Hematopoietic multipotent progenitor cell (in vitro differentiated cells): Measurements from ENCODE around the gene MBD3. TPM values are rescaled to one million over a fixed set of nuclear protein-coding genes. Genes with fewer than 3 reads are reported as not detected.
"Not testable (repeated sequence)": the region's sequence is repeated elsewhere in the genome, so short reads cannot be mapped to it uniquely, and the experiment has no call there.

Experiments
- DNase-seq, 3 donors: peaks; one replicate each; pipeline ENCODE4 v3.0.0-alpha.2; 2011 to 2015; ENCODE audit warnings: low read depth in 2 of 3, low spot score in 2 of 3
- total RNA-seq: library from RNA; depleted of rRNA; stranded (reverse); fragments of >200 nt; gene quantifications from one replicate; pipeline ENCODE4 v1.2.3, GENCODE V29; 2012

The MBD3 gene
- total RNA-seq, 1 donor: 80.2 TPM

GRCh38 chr19:1551068-1552040 lies 41.3 kb downstream of the MBD3 start:
- DNase-seq: no peak

DNA sequence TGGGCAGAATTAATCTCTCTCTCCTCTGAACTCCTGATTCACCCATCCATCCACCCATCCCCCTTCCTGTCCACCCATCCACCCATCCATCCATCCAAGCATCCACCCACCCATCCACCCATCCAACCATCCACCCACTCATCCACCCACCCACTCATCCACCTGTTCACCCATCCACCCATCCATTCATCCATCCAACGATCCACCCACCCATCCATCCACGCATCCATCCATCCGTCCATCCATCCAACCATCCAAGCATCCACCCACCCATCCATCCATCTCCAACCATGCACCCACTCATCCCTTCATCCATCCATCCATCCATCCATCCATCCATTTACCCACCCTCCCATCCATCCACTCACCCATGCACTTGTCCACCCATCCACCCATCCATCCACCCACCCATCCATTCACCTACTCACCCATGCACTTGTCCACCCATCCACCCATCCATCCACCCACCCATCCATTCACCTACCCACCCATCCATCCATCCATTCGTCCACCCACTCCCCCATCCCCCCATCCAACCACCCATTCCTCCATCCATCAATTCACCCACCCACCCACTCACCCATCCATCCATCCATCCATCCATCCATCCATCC lies 43.2 kb downstream of the MBD3 start:
- no peak for DNase-seq

DNA sequence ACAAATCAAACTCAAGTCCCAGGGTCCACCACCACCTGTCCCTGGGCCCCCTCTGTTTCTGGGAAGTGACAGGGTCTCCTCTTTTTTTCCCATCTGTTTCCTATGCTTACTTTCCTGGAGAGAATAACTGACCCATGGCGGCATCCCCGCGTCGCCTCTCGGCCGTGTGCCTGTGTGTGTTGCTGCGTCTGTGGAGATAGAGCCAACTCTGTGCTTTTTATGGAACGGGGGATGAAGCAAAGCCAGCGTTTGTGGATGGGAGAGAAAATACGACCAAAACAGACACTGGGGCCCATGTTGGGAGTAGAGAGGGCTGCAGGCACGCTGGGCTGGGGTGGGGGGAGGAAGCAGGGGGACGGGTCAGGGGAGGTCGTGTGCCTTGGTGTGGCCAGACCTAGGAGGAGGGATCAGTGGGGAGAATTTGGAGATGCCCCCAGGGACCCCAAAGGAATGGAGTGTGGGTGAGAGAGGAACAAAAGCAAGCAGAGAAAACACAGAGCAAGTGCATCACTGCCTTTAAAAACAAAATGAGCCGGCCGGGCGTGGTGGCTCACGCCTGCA lies 52.2 kb downstream of the MBD3 start:
- DNase-seq: no peak

GRCh38 chr19:1539749-1540148 lies 52.9 kb downstream of the MBD3 start:
- not testable (repeated sequence) for DNase-seq

- DNase-seq: no peak
These were observed 53.7 kb downstream of the MBD3 start for GRCh38 chr19:1538978-1539377.

DNA sequence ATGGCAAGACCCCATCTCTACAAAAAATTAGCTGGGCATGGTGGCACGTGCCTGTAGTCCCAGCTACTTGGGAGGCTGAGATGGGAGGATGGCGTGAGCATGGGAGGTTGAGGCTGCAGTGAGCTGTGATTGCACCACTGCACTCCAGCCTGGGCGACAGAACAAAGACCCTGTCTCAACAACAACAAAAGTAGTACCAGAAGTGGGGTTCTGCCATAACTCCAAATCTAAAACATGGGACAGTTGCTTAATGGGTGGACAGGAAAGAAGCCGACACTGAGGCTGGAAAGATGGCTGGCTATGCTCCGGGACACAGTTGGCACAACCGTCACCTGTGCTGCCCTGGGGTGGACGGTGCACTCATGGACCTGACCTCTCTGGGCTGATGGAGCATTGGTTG lies 57.0 kb downstream of the MBD3 start:
- DNase-seq: not testable (repeated sequence)

DNA sequence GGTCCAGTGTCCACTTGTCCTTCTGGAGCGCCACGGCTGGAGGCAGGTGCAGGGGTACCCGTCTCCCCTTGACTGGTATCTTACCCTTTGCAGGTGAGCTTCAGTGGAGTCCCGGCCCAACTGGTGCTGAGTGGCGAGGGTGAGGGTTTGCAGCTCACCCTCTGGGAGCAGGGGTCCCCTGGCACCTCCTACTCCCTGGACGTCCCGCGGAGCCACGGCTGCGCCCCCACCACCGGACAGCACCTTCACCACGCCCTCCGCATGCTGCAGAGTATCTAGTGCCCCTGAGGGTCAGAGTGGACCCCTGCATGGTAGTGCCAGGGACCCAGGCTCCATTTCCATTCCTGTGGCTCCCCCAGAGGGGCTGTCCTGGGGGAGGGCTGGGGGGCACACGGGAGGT lies 57.7 kb downstream of the MBD3 start:
- DNase-seq: no peak

GRCh38 chr19:1533510-1534150 lies 59.0 kb downstream of the MBD3 start:
- no peak for DNase-seq

DNA sequence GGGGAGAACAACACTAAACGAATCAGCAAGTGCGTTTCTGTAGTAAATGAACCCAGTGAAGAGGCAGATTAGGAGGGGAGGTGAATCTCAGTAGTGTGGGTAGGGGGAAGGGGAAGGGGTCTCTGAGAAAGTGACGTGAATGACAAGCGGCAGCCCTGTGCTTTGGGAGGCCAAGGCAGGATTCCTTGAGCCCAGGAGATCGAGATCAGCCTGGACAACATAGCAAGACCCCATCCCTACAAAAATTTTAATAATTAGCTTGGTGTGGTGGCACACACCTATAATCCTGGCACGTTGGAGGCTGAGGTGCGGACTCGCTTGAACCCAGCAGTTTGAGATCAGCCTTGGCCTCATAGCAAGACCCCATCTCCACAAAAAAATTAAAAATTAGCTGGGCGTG lies 60.7 kb downstream of the MBD3 start:
- no peak for DNase-seq

DNA sequence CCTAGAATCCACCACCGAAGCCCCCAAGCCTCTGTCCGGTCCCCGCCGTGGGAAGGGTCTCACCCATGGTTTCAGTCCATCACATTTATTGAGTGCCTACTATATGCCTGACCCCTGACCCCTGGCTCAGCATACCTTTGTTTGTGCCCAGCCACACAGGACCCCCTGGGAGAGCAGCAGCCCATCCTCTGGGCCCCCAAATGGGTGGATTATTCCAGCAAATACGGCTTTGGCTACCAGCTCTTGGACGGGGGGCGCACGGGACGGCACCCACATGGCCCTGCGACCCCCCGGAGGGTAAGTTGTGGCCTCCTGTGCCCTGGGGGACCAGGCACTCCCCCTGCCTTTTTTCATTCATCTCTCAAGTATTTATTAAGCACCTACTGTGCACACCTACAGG lies 61.1 kb downstream of the MBD3 start:
- no peak for DNase-seq

DNA sequence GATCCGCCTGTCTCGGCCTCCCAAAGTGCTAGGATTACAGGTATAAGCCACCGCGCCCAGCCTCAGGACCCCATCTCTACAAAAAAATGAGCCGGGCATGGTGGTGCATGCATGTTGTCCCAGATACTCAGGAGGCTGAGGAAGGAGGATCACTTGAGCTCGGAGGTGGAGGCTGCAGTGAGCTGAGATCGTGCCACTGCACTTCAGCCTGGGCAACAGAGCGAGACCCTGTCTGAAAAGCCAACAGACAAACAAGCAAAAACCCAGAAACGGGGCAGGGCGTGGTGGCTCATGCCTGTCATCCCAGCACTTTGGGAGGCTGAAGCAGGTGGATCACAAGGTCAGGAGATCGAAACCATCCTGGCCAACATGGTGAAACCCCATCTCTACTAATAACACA lies 61.8 kb downstream of the MBD3 start:
- not testable (repeated sequence) for DNase-seq

DNA sequence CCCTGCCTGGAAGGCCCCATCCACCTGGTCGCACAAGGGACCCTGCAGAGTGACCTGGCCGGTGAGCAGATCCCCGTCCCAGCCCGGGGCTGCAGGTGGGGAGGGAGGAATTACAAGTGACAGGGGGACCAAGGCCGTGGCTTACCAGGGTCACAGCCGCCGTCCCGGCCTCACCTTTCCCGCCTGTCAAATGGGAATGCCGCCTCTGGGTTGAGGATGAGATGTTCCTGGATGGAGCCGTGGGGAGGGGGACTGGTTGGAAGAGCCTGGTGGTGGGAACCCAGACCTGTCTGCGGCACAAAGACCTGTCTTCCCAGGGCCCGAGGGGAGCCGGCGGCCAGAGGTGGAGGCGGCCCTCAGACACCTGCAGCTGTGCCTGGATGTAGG lies 63.2 kb downstream of the MBD3 start:
- DNase-seq: no peak

DNA sequence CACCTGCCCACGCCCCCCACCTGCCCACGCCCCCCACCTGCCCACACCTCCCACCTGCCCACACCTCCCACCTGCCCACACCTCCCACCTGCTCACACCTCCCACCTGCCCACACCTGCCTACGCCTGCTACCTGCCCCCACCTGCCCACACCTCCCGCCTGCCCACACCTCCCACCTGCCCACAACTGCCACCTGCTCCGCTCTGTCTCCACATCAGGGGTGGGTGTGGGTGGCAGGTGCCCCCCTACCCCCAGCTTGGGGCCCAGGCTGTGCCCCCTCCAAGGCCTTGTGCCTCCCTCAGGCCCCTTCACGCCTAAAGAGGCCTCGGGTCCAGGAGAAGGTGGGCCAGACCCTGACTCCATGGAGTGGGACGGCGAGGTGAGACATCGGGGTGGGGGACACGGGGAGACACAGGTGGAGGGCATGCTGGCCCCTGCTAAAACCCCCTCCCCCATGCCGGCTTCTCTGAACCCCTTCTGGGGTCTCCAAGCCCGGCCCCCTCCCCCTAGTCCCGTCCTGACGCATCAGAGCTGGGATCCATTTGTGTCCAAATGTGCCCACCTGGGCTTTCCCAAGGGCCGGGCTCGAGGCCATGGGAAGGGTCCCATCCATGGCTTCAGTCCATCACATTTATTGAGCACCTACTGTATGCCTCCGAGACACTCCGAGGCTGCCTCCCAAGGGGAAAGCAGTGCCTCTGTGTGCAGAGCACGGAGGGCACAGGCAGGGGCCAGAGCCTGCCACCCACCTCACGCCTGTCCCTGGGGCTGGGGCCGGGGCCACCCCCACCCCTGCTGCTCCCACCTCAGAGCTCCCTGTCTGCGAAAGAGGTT lies 63.9 kb downstream of the MBD3 start:
- DNase-seq: no peak

DNA sequence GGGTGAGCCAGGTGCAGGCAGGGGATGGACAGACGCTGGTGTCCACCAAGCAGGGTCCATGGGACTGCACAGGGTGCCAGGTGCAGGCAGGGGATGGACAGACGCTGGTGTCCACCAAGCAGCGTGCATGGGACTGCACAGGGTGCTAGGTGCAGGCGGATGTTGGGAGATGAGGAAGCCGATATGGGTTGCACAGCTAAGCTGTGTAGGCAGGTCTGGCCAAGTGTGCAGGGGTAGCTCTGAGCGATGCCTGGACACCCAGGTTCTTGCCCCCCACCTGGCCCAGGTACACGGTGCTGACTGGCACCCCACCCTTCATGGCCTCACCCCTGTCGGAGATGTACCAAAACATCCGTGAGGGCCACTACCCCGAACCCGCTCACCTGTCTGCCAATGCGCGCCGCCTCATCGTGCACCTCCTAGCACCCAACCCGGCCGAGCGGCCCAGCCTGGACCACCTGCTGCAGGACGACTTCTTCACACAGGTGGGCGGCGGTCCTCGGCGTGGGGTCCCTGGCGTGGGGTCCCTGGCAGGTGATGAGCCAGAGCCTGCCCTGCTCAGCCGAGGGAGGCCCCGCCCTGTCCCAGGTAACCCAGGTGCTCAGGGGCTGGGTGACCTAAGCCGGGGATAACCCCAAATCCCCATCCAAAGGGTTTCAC lies 64.9 kb downstream of the MBD3 start:
- no peak for DNase-seq

DNA sequence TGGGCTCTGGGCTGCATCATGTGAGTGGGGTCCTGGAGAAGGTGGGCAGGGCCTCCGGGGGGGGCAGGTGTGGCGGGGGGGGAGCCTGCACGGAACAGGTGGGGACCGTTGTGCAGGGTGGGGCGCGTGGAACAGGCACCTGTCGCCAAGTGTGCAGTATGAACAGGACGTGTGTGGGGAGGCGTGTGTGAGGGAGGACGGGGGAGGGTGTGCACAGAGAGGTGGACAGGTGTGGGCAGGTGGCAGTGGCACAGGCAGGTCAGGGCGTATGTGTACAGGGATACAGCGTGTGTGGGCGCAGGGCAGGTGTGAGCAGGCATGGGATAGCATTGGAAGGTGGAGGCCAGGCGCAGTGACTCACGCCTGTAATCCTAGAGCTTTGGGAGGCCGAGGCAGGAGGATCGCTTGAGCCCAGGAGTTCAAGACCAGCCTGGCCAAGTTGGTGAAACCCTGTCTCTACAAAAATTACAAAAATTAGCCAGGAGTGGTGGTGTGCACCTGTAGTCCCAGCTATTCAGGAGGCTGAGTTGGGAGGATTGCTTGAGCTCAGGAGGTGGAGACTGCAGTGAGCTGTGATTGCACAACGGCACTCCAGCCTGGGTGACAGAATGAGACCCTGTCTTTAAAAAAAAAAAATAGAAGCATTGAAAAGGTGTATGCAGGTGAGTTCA lies 65.6 kb downstream of the MBD3 start:
- no peak for DNase-seq

DNA sequence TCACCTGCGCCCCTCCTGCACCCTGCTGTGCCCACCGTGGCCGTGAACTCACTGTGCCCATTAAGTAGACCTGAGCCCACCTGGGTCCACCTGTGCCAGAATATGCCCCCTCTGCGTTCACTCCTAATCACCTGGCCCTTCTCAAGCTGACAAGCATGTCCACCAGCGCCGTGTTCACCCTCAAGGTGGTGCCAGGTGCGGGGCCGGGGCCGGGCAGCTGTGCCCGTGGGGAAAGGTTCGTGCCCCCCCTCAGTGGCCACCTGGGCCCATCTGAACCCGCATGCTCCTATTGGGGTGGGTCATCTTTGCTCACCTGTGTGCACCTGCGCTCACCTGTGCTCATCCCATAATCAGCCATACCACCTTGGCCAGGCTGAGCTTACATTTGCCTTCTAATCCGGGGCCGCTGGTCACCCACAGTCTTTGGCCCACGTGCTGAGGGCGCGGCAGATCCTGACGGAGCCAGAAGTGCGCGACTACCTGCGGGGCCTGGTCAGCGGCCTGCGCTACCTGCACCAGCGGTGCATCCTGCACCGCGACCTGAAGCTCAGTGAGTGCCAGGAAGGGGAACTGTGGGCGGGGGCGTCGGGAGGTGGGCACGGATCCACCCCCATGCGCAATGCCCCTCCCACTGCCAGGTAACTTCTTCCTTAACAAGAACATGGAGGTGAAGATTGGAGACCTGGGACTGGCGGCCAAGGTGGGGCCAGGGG lies 66.4 kb downstream of the MBD3 start:
- DNase-seq: no peak

DNA sequence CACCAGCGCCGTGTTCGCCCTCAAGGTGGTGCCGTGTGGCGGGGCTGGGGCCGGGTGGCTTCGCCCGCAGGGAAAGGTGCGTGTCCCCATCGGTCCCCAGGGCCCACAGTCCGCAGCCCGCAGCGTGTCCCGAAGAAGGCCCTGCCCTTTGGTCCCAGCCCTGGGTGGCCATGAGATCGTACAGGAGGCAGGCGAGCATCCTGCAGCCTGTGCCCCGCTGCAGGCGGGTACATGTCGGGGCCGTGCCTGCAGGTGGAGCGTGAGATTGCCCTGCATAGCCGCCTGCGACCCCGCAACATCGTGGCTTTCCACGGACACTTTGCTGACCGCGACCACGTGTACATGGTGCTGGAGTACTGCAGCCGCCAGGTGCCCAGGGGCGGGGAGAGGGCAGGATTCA lies 67.3 kb downstream of the MBD3 start:
- no peak for DNase-seq

DNA sequence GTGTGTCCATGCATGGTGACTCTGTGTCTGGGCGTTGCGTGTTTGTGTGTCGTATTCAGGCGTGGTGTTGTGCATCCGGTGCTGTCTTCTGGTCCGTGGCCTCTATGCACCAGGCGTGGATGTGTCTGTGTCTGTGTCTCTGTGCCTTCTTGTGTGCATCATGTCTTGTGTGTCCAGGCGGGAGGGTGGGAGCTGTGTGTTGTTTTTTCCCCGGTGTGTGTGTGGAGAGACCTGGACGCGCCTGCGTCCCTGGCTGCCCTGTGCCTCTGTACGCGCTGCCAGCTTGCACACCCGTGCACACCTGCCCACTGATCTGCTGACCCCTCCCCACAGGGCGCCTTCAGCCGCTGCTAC lies 67.7 kb downstream of the MBD3 start:
- DNase-seq: no peak
